H1 (cell line): ENCODE data around the gene BTBD16. TPM values are rescaled to one million over a fixed set of nuclear protein-coding genes. Genes with fewer than 3 reads are reported as not detected.

Experiments used
- CTCF ChIA-PET: fragments of 300-600 bp; sonication (Branson Sonifier 250); formaldehyde crosslinking; loops from one replicate; lab custom pipeline; 2021; ENCODE audit not compliant: partially characterized antibody; lab: Charles Lee
- POLR2A ChIA-PET: fragments of 300-600 bp; sonication (Branson Sonifier 250); formaldehyde crosslinking; loops from one replicate; lab custom pipeline; 2021; ENCODE audit warnings: inconsistent platforms; ENCODE audit not compliant: partially characterized antibody; lab: Charles Lee
- DNase-seq, 2 experiments: peaks; one replicate each; pipeline versions ENCODE4 v3.0.0 to v3.0.0-alpha.2; 2010 to 2022; ENCODE audit warnings: low spot score in 2 of 2, low read depth in 1 of 2, mixed read lengths in 1 of 2
- FAIRE-seq: peaks from 2 replicates; lab custom pipeline; 2011; peaks lifted over from hg19 to GRCh38; lab: Jason Lieb, UNC
- H2AFZ ChIP-seq: 2 replicates; pipeline ENCODE4 v1.8.1; 2012; ENCODE audit warnings: low read length, inconsistent platforms
- H2AK5ac ChIP-seq: 2 replicates; pipeline ENCODE4 v1.6.1; 2013; ENCODE audit warnings: low read depth, low read length
- H2BK120ac ChIP-seq: replicated peaks from 2 replicates; pipeline ENCODE3; 2013; ENCODE audit warnings: low read depth, low read length, inconsistent platforms
- H2BK12ac ChIP-seq: 2 replicates; pipeline ENCODE4 v1.6.1; 2013; ENCODE audit warnings: low read depth, low read length
- H2BK15ac ChIP-seq: 2 replicates; pipeline ENCODE4 v1.6.1; 2013; ENCODE audit warnings: low read length
- H2BK20ac ChIP-seq: 2 replicates; pipeline ENCODE4 v1.6.1; 2013; ENCODE audit warnings: low read length
- H2BK5ac ChIP-seq: 2 replicates; pipeline ENCODE4 v1.6.1; 2013; ENCODE audit warnings: low read depth, low read length
- H3K14ac ChIP-seq: 2 replicates; pipeline ENCODE4 v1.6.1; 2013; ENCODE audit warnings: inconsistent platforms; ENCODE audit not compliant: insufficient read length
- H3K18ac ChIP-seq: 2 replicates; pipeline ENCODE4 v1.6.1; 2013; ENCODE audit warnings: low read length; ENCODE audit errors: extremely low read depth
- H3K23ac ChIP-seq: 2 replicates; pipeline ENCODE4 v1.6.1; 2013; ENCODE audit warnings: inconsistent platforms; ENCODE audit not compliant: insufficient read length
- H3K23me2 ChIP-seq: 2 replicates; pipeline ENCODE4 v1.6.1; 2013; ENCODE audit warnings: low read depth, low read length
- H3K27ac ChIP-seq: 2 replicates; pipeline ENCODE4 v1.6.1; 2011; ENCODE audit warnings: low read depth, low read length, inconsistent platforms
- H3K27me3 ChIP-seq, 4 experiments: replicated peaks in 1 of 4; 1 replicate in 1 of 4; 2 replicates in 3 of 4; pipeline versions ENCODE4 v1.6.1 to v1.8.1; 2011 to 2013; ENCODE audit warnings: low read length in 3 of 4, mild to moderate bottlenecking in 3 of 4, inconsistent platforms in 2 of 4, mixed read lengths in 2 of 4, moderate library complexity in 1 of 4; ENCODE audit not compliant: control insufficient read depth in 3 of 4, insufficient read depth in 3 of 4; ENCODE audit errors: extremely low read depth in 1 of 4
- H3K36me3 ChIP-seq, 4 experiments: 2 replicates each; pipeline versions ENCODE4 v1.6.1 to v1.8.1; 2011 to 2013; ENCODE audit warnings: mild to moderate bottlenecking in 4 of 4, low read length in 3 of 4, moderate library complexity in 2 of 4, control low read depth in 1 of 4, inconsistent platforms in 1 of 4; ENCODE audit not compliant: insufficient read depth in 4 of 4, control insufficient read depth in 2 of 4
- H3K4ac ChIP-seq: replicated peaks from 2 replicates; pipeline ENCODE3; 2013; ENCODE audit warnings: low read length, low read depth, mixed read lengths, inconsistent platforms; ENCODE audit not compliant: insufficient read length
- H3K4me1 ChIP-seq, 4 experiments: replicated peaks in 1 of 4; 1 replicate in 1 of 4; 2 replicates in 3 of 4; pipeline versions ENCODE4 v1.6.1 to v1.8.1; 2011 to 2013; ENCODE audit warnings: low read length in 3 of 4, inconsistent platforms in 2 of 4, mixed read lengths in 1 of 4; ENCODE audit not compliant: insufficient read depth in 4 of 4, control insufficient read depth in 3 of 4
- H3K4me2 ChIP-seq, 2 experiments: 2 replicates each; pipeline versions ENCODE4 v1.6.1 to v1.8.1; 2011 to 2013; ENCODE audit warnings: low read depth in 2 of 2, low read length in 2 of 2, control low read depth in 1 of 2, inconsistent platforms in 1 of 2, mild to moderate bottlenecking in 1 of 2; ENCODE audit not compliant: insufficient read depth in 1 of 2
- H3K4me3 ChIP-seq, 4 experiments: fragments of 200-600, 300-600 bp in 1 of 4; sonication (generic), shearing (Covaris generic), sonication (Bioruptor Twin) in 1 of 4; 2 replicates each; pipeline versions ENCODE4 v1.5.1 to v1.8.1; 2011 to 2016; ENCODE audit warnings: low read length in 4 of 4, low read depth in 3 of 4, control low read depth in 2 of 4, inconsistent platforms in 2 of 4, mild to moderate bottlenecking in 2 of 4, mixed read lengths in 1 of 4, moderate library complexity in 1 of 4; ENCODE audit not compliant: insufficient read depth in 2 of 4; ENCODE audit errors: extremely low read depth in 1 of 4
- H3K56ac ChIP-seq: replicated peaks from 2 replicates; pipeline ENCODE3; 2013; ENCODE audit warnings: low read depth, mild to moderate bottlenecking, mixed read lengths, low read length, inconsistent platforms; ENCODE audit not compliant: insufficient read length
- H3K79me1 ChIP-seq: 2 replicates; pipeline ENCODE4 v1.6.1; 2013; ENCODE audit warnings: low read depth, low read length, control low read depth
- H3K79me2 ChIP-seq, 2 experiments: 2 replicates each; pipeline versions ENCODE4 v1.6.1 to v1.8.1; 2012 to 2013; ENCODE audit warnings: low read length in 2 of 2, mild to moderate bottlenecking in 2 of 2, inconsistent platforms in 1 of 2; ENCODE audit not compliant: insufficient read depth in 2 of 2, control insufficient read depth in 1 of 2
- H3K9ac ChIP-seq, 4 experiments: replicated peaks in 1 of 4; 1 replicate in 1 of 4; 2 replicates in 3 of 4; pipeline versions ENCODE4 v1.6.1 to v1.8.1; 2011 to 2013; ENCODE audit warnings: low read depth in 3 of 4, low read length in 3 of 4, control low read depth in 2 of 4, mild to moderate bottlenecking in 2 of 4, moderate library complexity in 2 of 4, inconsistent platforms in 1 of 4; ENCODE audit errors: extremely low read depth in 1 of 4
- H3K9me3 ChIP-seq, 2 experiments: 2 replicates each; pipeline versions ENCODE4 v1.6.1 to v1.8.1; 2012 to 2013; ENCODE audit warnings: mild to moderate bottlenecking in 2 of 2, moderate library complexity in 2 of 2, control low read depth in 1 of 2, inconsistent platforms in 1 of 2, low read depth in 1 of 2, low read length in 1 of 2, mixed read lengths in 1 of 2; ENCODE audit not compliant: insufficient read depth in 2 of 2
- H4K20me1 ChIP-seq, 2 experiments: replicated peaks in 1 of 2; 2 replicates each; pipeline versions ENCODE3 to v1.8.1; 2011 to 2013; ENCODE audit warnings: inconsistent platforms in 2 of 2, low read length in 2 of 2, mild to moderate bottlenecking in 1 of 2; ENCODE audit not compliant: insufficient read depth in 2 of 2, control insufficient read depth in 1 of 2
- H4K5ac ChIP-seq: 2 replicates; pipeline ENCODE4 v1.6.1; 2013; ENCODE audit warnings: low read length, low read depth, mixed read lengths, inconsistent platforms; ENCODE audit not compliant: insufficient read length
- H4K8ac ChIP-seq: 2 replicates; pipeline ENCODE4 v1.8.0; 2013; ENCODE audit warnings: mild to moderate bottlenecking, moderate library complexity, low read length, inconsistent platforms; ENCODE audit not compliant: insufficient read depth; ENCODE audit errors: extremely low read depth
- H4K91ac ChIP-seq: replicated peaks from 2 replicates; pipeline ENCODE3; 2013; ENCODE audit warnings: low read length, mixed read lengths, inconsistent platforms; ENCODE audit not compliant: insufficient read length
- KDM1A ChIP-seq: fragments of 200-600, 300-600 bp; sonication (generic); IDR thresholded peaks from 2 replicates; pipeline ENCODE4 v1.7.1; 2016; ENCODE audit warnings: mild to moderate bottlenecking, low read length, borderline replicate concordance
- KDM4A ChIP-seq: IDR thresholded peaks from one replicate; pipeline ENCODE4 v1.7.1; 2012; ENCODE audit warnings: low read depth, mild to moderate bottlenecking, moderate library complexity, low read length, inconsistent platforms; ENCODE audit not compliant: severe bottlenecking
- NANOG ChIP-seq: IDR thresholded peaks from 2 replicates; pipeline ENCODE4 v1.6.1; 2011; ENCODE audit warnings: low read length, low read depth, mild to moderate bottlenecking, inconsistent platforms; ENCODE audit not compliant: insufficient read depth, poor library complexity, severe bottlenecking
- TEAD4 ChIP-seq: IDR thresholded peaks from 2 replicates; pipeline ENCODE4 v1.6.1; 2012; ENCODE audit warnings: low read depth, low read length, inconsistent platforms, mixed read lengths
- ZNF274 ChIP-seq: IDR thresholded peaks from 2 replicates; pipeline ENCODE4 v1.7.0; 2012; ENCODE audit warnings: low read length, borderline replicate concordance; ENCODE audit errors: extremely low read depth
- WGBS, 2 experiments: shearing (Covaris generic) in 1 of 2; methylation state at CpG; one replicate each; pipeline versions ENCODE4 v1.1.6 to v1.1.7; 2013 to 2015; ENCODE audit warnings: low lambda C conversion rate in 2 of 2, mixed read lengths in 2 of 2, inconsistent platforms in 1 of 2, low coverage in 1 of 2, missing lambda C conversion rate in 1 of 2; ENCODE audit not compliant: insufficient replicate concordance in 2 of 2, insufficient coverage in 1 of 2, insufficient read length in 1 of 2; ENCODE audit errors: extremely low coverage in 1 of 2, missing lambda C conversion rate in 1 of 2; 5-methylcytosine and 5-hydroxymethylcytosine counted together
- polyA plus RNA-seq, 7 experiments: library from polyadenylated mRNA; depleted of rRNA in 3 of 7; stranded (reverse) in 5 of 7; unstranded in 2 of 7; fragments of >200 nt in 5 of 7; fragments of 200-250 nt in 2 of 7; gene quantifications; 1 replicate in 5 of 7; 2 replicates in 1 of 7; 4 replicates in 1 of 7; pipeline versions ENCODE4 v1.2.1 to v1.2.3, GENCODE V29; 2011 to 2013; ENCODE audit warnings: missing spikeins in 2 of 7, mixed read lengths in 2 of 7
- total RNA-seq: library from RNA; stranded (reverse); fragmentation: NEBNext Ultra II Directional; extraction: Animal tissue kit (Norgen Biotek cat#: 25700); gene quantifications from 2 replicates; pipeline ENCODE4 v1.2.1, GENCODE V29; 2021
- TF ChIP-seq, protein P1 (sequence below), 3 experiments: IDR thresholded peaks; 1 replicate in 2 of 3; 2 replicates in 1 of 3; pipeline versions ENCODE4 v1.5.1 to v1.6.1; 2011; ENCODE audit warnings: low read length in 3 of 3, mild to moderate bottlenecking in 3 of 3, inconsistent platforms in 2 of 3, low read depth in 1 of 3, moderate library complexity in 1 of 3; ENCODE audit not compliant: insufficient read depth in 1 of 3; ENCODE audit errors: control extremely low read depth in 1 of 3
- TF ChIP-seq, protein P2 (sequence below): IDR thresholded peaks from 2 replicates; pipeline ENCODE4 v1.6.1; 2012; ENCODE audit warnings: inconsistent platforms

BTBD16 gene
- total and polyA plus RNA-seq, 2 of the 8 experiments (the other 6 are each of a cell fraction or from before 2014, with no cell fraction given), result 0.05 TPM; not detected in 1

DNA sequence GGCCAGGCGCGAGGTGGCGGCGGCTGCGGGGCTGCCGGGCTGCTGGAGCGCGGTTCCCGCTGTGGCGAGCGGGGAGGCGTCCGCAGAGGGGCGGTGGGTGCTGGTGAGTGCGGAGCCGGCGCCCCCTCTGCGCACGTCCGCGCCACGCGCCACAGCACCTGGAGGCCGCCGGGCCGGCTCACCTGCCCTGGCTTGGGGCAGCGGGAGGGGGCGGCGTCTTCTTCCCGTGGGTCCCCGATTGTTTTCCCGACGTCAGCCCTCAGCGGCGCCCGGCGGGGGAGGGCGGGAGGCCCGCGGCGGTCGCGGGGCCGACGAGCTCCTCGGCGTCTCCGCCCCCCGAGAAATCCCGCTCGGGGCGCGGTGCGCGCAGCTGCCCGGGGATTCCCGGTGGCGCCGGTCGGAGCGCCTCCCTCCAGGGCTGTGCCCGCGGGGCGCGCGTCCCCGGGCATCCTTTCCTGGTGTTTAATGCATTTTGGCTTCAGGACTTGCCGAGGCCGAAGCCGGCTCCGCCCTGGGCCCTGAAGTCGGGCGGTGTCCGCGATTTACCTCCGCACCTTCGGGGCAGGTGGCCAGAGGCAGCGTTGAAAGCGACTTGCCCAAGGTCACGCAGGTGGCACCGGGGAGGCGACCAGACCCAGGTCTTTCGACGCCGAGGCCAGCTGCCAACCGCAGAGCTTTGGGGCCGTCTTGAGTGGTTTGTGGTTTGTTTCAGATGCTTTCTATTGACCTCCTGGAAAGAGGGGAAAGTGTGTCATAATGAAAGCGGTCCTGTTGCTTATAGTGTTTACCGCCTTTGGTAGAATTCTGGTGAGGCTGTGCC lies 104.0 kb downstream of the BTBD16 start:
- Histone ChIP-seq H2BK12ac (no peak overlapping the region), H3K14ac (no peak overlapping the region), H3K4ac (peak overlapping the region; percentile 53), H4K8ac (no peak overlapping the region), H2AFZ (no peak overlapping the region), H3K4me3 (peak overlapping the region; percentile 64 to 74 (median 71)), H3K9me3 (no peaks in the 10 kb centered on the region), H2BK5ac (0 out of 2 replicates have a peak overlapping the region, but pooled peaks have one; percentile 21), H2BK20ac (no peak overlapping the region), H3K79me2 (peaks cover 7 to 45% of the 10 kb centered on the region in 2 experiments; a peak in 3 of 4 replicates), H3K9ac (peak overlapping the region; percentile 51 to 86 (median 54)), H4K5ac (peak overlapping the region; percentile 41), H3K79me1 (0 out of 2 replicates have a peak, but pooled peaks cover 6% of the 10 kb centered on the region), H3K56ac (peak overlapping the region; percentile 21), H2BK120ac (no peak overlapping the region), H3K4me2 (peak overlapping the region; percentile 80 to 81), H3K23me2 (peaks cover 5% of the 10 kb centered on the region), H2BK15ac (no peak overlapping the region), H4K91ac (no peak overlapping the region), H3K27ac (peak overlapping the region; percentile 63; the same call in 1 of the 2 replicates), H3K4me1 (peaks cover 0 to 3% (median 0%) of the 10 kb centered on the region in 4 experiments; a peak in 2 of 7 replicates), H3K23ac (no peak overlapping the region), H4K20me1 (no peaks in the 10 kb centered on the region), H2AK5ac (no peak overlapping the region), H3K36me3 (no peaks in the 10 kb centered on the region; a peak in 3 of 8 replicates), H3K18ac (peak overlapping the region; percentile 14; the same call in 1 of the 2 replicates), H3K27me3 (peaks cover 0 to 11% (median 5%) of the 10 kb centered on the region in 4 experiments; a peak in 3 of 7 replicates)
- POLR2A ChIA-PET, result interaction anchor here (0.6 to 1.7 kb wide), 6 partner anchors 9 to 502 kb away, joined by 3 to 5 read pairs (median 3); no protein-coding TSS in a partner anchor
- peak in 1 of 2 experiments; percentile 78 for DNase-seq
- CTCF ChIA-PET, result interaction anchor here (1.6 kb wide), 1 partner anchor 60 kb away, joined by 11 read pairs; no protein-coding TSS in a partner anchor
- 1% methylated on average over 45 of the region's 89 CpGs; no CpG with 5 or more reads in 1 of the 2 experiments for WGBS, 2 experiments
- no peak for FAIRE-seq
- TF ChIP-seq, protein P1, sequence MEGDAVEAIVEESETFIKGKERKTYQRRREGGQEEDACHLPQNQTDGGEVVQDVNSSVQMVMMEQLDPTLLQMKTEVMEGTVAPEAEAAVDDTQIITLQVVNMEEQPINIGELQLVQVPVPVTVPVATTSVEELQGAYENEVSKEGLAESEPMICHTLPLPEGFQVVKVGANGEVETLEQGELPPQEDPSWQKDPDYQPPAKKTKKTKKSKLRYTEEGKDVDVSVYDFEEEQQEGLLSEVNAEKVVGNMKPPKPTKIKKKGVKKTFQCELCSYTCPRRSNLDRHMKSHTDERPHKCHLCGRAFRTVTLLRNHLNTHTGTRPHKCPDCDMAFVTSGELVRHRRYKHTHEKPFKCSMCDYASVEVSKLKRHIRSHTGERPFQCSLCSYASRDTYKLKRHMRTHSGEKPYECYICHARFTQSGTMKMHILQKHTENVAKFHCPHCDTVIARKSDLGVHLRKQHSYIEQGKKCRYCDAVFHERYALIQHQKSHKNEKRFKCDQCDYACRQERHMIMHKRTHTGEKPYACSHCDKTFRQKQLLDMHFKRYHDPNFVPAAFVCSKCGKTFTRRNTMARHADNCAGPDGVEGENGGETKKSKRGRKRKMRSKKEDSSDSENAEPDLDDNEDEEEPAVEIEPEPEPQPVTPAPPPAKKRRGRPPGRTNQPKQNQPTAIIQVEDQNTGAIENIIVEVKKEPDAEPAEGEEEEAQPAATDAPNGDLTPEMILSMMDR (IDR thresholded peaks at IDR 0.05; ENCODE audit: control extremely low read depth in 1 of 3, insufficient read depth in 1 of 3, low read depth in 1 of 3, low read length in 3 of 3), result no peak
- TF ChIP-seq KDM1A (no peak), NANOG (no peak), ZNF274 (no peak), TEAD4 (no peak), KDM4A (peak; percentile 88)
- TF ChIP-seq, protein P2, sequence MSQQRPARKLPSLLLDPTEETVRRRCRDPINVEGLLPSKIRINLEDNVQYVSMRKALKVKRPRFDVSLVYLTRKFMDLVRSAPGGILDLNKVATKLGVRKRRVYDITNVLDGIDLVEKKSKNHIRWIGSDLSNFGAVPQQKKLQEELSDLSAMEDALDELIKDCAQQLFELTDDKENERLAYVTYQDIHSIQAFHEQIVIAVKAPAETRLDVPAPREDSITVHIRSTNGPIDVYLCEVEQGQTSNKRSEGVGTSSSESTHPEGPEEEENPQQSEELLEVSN, result peak; percentile 80
